Panc1 (cell line): ENCODE results near the gene U2SURP. TPM values are rescaled to one million over a fixed set of nuclear protein-coding genes. Genes with fewer than 3 reads are reported as not detected.

Source experiments
- ATAC-seq: fragments of 200-7000 bp; cut with Tn5 transposase; 2 replicates; pipeline ENCODE4 v1.9.1; 2020; ENCODE audit warnings: mild to moderate bottlenecking, moderate library complexity
- BruUV-seq: library from RNA; stranded (reverse); fragments of 400-500 nt; replicated peaks from 2 replicates; lab custom pipeline; 2021; lab: Mats Ljungman, UMichigan
- CTCF ChIA-PET: fragments of 300-600 bp; sonication (Branson Sonifier 250); formaldehyde crosslinking; loops from one replicate; lab custom pipeline; 2022; ENCODE audit warnings: antibody characterized with exemption; lab: Charles Lee
- POLR2A ChIA-PET: fragments of 300-600 bp; sonication (Branson Sonifier 250); formaldehyde crosslinking; loops from one replicate; lab custom pipeline; 2022; ENCODE audit warnings: antibody characterized with exemption; lab: Charles Lee
- DNase-seq: peaks from one replicate; pipeline ENCODE4 v3.0.0-alpha.2; 2010; ENCODE audit warnings: low read depth, low spot score
- H3K27ac ChIP-seq: 2 replicates; pipeline ENCODE4 v1.5.1; 2011; ENCODE audit warnings: mild to moderate bottlenecking, low read length, inconsistent platforms
- H3K27me3 ChIP-seq: fragments of 200-500 bp; sonication (Bioruptor generic); 2 replicates; pipeline ENCODE4 v1.6.0; 2014; ENCODE audit warnings: low read length, inconsistent platforms; ENCODE audit not compliant: control insufficient read depth, insufficient read depth
- H3K36me3 ChIP-seq: fragments of 200-500 bp; sonication (Bioruptor generic); 2 replicates; pipeline ENCODE4 v1.5.1; 2014; ENCODE audit warnings: inconsistent platforms, mild to moderate bottlenecking, low read length, moderate library complexity; ENCODE audit not compliant: control insufficient read depth, insufficient read depth
- H3K4me1 ChIP-seq: 2 replicates; pipeline ENCODE4 v1.5.1; 2011; ENCODE audit warnings: inconsistent platforms, mild to moderate bottlenecking, low read length, moderate library complexity; ENCODE audit not compliant: control insufficient read depth, insufficient read depth
- H3K4me3 ChIP-seq, 2 experiments: 2 replicates each; pipeline ENCODE4 v1.5.1; 2011 to 2012; ENCODE audit warnings: low read depth in 2 of 2, low read length in 2 of 2, mild to moderate bottlenecking in 2 of 2, inconsistent platforms in 1 of 2, moderate library complexity in 1 of 2
- H3K9me3 ChIP-seq: fragments of 200-500 bp; sonication (Bioruptor generic); 2 replicates; pipeline ENCODE4 v1.5.1; 2014; ENCODE audit warnings: low read depth, mild to moderate bottlenecking, inconsistent platforms, low read length, moderate library complexity; ENCODE audit not compliant: control insufficient read depth, insufficient read depth
- POLR2AphosphoS5 ChIP-seq: IDR thresholded peaks from 2 replicates; pipeline ENCODE4 v1.6.1; 2012; ENCODE audit warnings: mild to moderate bottlenecking, low read depth, low read length, moderate library complexity
- SIN3A ChIP-seq: IDR thresholded peaks from 2 replicates; pipeline ENCODE4 v1.6.1; 2012; ENCODE audit warnings: low read depth, mild to moderate bottlenecking, low read length, moderate library complexity, borderline replicate concordance; ENCODE audit not compliant: insufficient read depth
- TCF7L2 ChIP-seq: IDR thresholded peaks from 2 replicates; pipeline ENCODE4 v1.6.1; 2011; ENCODE audit warnings: mild to moderate bottlenecking, low read depth, low read length, inconsistent platforms
- in situ Hi-C: cut with HindIII; loops from 2 replicates; pipeline ENCODE4 v1.10.0; 2016; ENCODE audit warnings: low sequenced_read_pairs, low pct_unique_long_range_greater_than_20kb
- intact Hi-C: fragments of 100-400 bp; cut with micrococcal nuclease; formaldehyde crosslinking; loops from one replicate; pipeline ENCODE4 v1.10.0; 2022; ENCODE audit not compliant: unreplicated experiment
- total RNA-seq: library from RNA; stranded (reverse); gene quantifications from one replicate; pipeline ENCODE4 v1.2.1, GENCODE V29; 2021; ENCODE audit not compliant: unreplicated experiment
- TF ChIP-seq, protein P1 (sequence below), 2 experiments: IDR thresholded peaks; 2 replicates each; pipeline ENCODE4 v1.6.1; 2011 to 2012; ENCODE audit warnings: low read depth in 2 of 2, control low read depth in 1 of 2, low read length in 1 of 2, mild to moderate bottlenecking in 1 of 2, moderate library complexity in 1 of 2; ENCODE audit not compliant: insufficient read depth in 1 of 2
- TF ChIP-seq, protein P2 (sequence below): fragments of 450-650 bp; IDR thresholded peaks from 2 replicates; pipeline ENCODE4 v1.5.1; 2017; ENCODE audit warnings: mild to moderate bottlenecking

U2SURP gene
- total RNA-seq, 1 experiment from 2014 or later = 135 TPM

DNA sequence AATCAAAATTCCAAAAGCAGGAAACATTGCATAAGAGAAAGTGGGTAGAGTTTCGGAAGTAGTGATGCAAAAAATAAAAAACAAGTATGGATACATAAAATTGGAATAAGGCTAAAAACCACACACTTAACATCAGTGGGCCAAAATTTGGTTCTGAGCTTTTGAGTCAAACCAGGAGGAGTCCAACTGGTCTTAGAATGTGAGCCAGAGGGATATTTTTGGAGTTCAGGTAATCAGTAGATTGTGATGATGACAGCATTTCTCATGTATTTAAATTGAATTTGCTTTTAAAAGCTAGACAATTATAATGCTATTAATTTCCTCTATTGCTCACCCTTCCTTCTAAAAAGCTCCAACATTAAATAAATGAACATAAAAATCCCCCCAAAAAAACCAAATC, 80.0 kb downstream of the U2SURP start:
- in situ Hi-C loops = no loop called here
- Histone ChIP-seq H3K9me3 (no peaks in the 10 kb centered on the region), H3K36me3 (no peaks in the 10 kb centered on the region), H3K4me1 (no peaks in the 10 kb centered on the region), H3K27ac (no peak overlapping the region), H3K27me3 (peaks cover 8% of the 10 kb centered on the region), H3K4me3 (no peak overlapping the region)
- CTCF ChIA-PET = no interaction called here
- DNase-seq = no peak
- intact Hi-C loops = no loop called here
- POLR2A ChIA-PET = no interaction called here
- no peak for ATAC-seq
- TF ChIP-seq SIN3A (no peak), TCF7L2 (no peak), POLR2AphosphoS5 (no peak)
- TF ChIP-seq, protein P1, sequence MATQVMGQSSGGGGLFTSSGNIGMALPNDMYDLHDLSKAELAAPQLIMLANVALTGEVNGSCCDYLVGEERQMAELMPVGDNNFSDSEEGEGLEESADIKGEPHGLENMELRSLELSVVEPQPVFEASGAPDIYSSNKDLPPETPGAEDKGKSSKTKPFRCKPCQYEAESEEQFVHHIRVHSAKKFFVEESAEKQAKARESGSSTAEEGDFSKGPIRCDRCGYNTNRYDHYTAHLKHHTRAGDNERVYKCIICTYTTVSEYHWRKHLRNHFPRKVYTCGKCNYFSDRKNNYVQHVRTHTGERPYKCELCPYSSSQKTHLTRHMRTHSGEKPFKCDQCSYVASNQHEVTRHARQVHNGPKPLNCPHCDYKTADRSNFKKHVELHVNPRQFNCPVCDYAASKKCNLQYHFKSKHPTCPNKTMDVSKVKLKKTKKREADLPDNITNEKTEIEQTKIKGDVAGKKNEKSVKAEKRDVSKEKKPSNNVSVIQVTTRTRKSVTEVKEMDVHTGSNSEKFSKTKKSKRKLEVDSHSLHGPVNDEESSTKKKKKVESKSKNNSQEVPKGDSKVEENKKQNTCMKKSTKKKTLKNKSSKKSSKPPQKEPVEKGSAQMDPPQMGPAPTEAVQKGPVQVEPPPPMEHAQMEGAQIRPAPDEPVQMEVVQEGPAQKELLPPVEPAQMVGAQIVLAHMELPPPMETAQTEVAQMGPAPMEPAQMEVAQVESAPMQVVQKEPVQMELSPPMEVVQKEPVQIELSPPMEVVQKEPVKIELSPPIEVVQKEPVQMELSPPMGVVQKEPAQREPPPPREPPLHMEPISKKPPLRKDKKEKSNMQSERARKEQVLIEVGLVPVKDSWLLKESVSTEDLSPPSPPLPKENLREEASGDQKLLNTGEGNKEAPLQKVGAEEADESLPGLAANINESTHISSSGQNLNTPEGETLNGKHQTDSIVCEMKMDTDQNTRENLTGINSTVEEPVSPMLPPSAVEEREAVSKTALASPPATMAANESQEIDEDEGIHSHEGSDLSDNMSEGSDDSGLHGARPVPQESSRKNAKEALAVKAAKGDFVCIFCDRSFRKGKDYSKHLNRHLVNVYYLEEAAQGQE (IDR thresholded peaks at IDR 0.05; ENCODE audit: insufficient read depth in 1 of 2, low read depth in 2 of 2, low read length in 1 of 2) = no peak
- TF ChIP-seq, protein P2, sequence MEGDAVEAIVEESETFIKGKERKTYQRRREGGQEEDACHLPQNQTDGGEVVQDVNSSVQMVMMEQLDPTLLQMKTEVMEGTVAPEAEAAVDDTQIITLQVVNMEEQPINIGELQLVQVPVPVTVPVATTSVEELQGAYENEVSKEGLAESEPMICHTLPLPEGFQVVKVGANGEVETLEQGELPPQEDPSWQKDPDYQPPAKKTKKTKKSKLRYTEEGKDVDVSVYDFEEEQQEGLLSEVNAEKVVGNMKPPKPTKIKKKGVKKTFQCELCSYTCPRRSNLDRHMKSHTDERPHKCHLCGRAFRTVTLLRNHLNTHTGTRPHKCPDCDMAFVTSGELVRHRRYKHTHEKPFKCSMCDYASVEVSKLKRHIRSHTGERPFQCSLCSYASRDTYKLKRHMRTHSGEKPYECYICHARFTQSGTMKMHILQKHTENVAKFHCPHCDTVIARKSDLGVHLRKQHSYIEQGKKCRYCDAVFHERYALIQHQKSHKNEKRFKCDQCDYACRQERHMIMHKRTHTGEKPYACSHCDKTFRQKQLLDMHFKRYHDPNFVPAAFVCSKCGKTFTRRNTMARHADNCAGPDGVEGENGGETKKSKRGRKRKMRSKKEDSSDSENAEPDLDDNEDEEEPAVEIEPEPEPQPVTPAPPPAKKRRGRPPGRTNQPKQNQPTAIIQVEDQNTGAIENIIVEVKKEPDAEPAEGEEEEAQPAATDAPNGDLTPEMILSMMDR = no peak
- BruUV-seq = no TSS peak

DNA sequence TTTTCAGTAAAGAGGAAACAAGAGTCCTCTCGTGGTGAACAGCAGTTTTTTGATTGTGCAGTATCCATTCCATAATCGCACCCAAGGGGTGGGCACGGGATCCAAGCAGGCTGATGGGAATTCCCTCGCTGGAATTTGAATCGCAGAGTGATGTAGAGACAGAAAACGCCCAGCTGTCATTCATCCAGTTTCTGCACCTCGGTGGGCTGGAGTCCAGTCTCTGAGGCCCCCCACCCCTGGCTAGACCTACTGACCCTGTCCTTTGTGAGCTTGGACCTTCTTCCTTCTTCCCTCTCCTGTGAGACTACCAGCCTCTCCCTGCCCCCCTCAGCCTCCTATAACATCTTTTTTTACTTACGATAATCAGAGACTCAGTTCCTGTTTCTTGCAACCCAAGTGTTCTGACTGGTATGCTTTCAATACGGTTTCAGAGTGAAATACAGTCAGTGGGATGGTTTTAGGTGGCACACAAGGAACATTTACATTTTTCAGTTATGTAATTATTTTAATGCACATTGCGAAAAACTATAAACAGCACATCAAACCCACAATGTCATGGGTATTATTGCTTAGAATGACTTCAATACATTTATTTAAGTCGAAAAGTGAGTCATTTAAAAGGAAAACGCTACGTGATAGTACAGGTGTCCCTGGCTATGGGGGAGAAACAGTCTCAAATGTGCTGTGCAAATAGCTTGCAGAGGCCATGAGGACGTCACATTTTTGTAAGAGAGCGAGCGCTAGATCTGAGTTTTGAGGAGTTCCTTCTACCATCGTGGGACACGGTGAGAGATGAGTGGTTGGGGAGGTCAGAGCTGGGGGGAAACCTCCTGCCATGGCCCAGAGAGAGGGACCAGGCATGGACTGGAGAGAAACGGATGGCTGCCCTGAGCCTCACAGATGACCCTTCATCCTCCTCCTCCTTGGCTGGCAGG, 80.7 kb downstream of the U2SURP start:
- Histone ChIP-seq H3K27me3 (peaks cover 8% of the 10 kb centered on the region), H3K36me3 (no peaks in the 10 kb centered on the region), H3K9me3 (no peaks in the 10 kb centered on the region), H3K27ac (no peak overlapping the region), H3K4me3 (no peak overlapping the region), H3K4me1 (no peaks in the 10 kb centered on the region)
- DNase-seq (no peak), ATAC-seq (no peak)
- ChIA-PET CTCF (no interaction called here), POLR2A (no interaction called here)
- no peak for TF ChIP-seq SIN3A
- no peak for TF ChIP-seq TCF7L2
- TF ChIP-seq, protein P2 = no peak
- TF ChIP-seq, protein P1 (IDR thresholded peaks at IDR 0.05; ENCODE audit: insufficient read depth in 1 of 2, low read depth in 2 of 2, low read length in 1 of 2) = no peak
- TF ChIP-seq POLR2AphosphoS5 = no peak
- no TSS peak for BruUV-seq
- in situ Hi-C loops = no loop called here
- intact Hi-C loops = no loop called here
